Panc1 (cell line): ENCODE results near the gene IYD. TPM values are rescaled to one million over a fixed set of nuclear protein-coding genes. Genes with fewer than 3 reads are reported as not detected.

ENCODE experiments used
- ATAC-seq: fragments of 200-7000 bp; cut with Tn5 transposase; 2 replicates; pipeline ENCODE4 v1.9.1; 2020; ENCODE audit warnings: mild to moderate bottlenecking, moderate library complexity
- BruUV-seq: library from RNA; stranded (reverse); fragments of 400-500 nt; replicated peaks from 2 replicates; lab custom pipeline; 2021; lab: Mats Ljungman, UMichigan
- CTCF ChIA-PET: fragments of 300-600 bp; sonication (Branson Sonifier 250); formaldehyde crosslinking; loops from one replicate; lab custom pipeline; 2022; ENCODE audit warnings: antibody characterized with exemption; lab: Charles Lee
- POLR2A ChIA-PET: fragments of 300-600 bp; sonication (Branson Sonifier 250); formaldehyde crosslinking; loops from one replicate; lab custom pipeline; 2022; ENCODE audit warnings: antibody characterized with exemption; lab: Charles Lee
- DNase-seq: peaks from one replicate; pipeline ENCODE4 v3.0.0-alpha.2; 2010; ENCODE audit warnings: low read depth, low spot score
- H3K27ac ChIP-seq: 2 replicates; pipeline ENCODE4 v1.5.1; 2011; ENCODE audit warnings: mild to moderate bottlenecking, low read length, inconsistent platforms
- H3K27me3 ChIP-seq: fragments of 200-500 bp; sonication (Bioruptor generic); 2 replicates; pipeline ENCODE4 v1.6.0; 2014; ENCODE audit warnings: low read length, inconsistent platforms; ENCODE audit not compliant: control insufficient read depth, insufficient read depth
- H3K36me3 ChIP-seq: fragments of 200-500 bp; sonication (Bioruptor generic); 2 replicates; pipeline ENCODE4 v1.5.1; 2014; ENCODE audit warnings: inconsistent platforms, mild to moderate bottlenecking, low read length, moderate library complexity; ENCODE audit not compliant: control insufficient read depth, insufficient read depth
- H3K4me1 ChIP-seq: 2 replicates; pipeline ENCODE4 v1.5.1; 2011; ENCODE audit warnings: inconsistent platforms, mild to moderate bottlenecking, low read length, moderate library complexity; ENCODE audit not compliant: control insufficient read depth, insufficient read depth
- H3K4me3 ChIP-seq, 2 experiments: 2 replicates each; pipeline ENCODE4 v1.5.1; 2011 to 2012; ENCODE audit warnings: low read depth in 2 of 2, low read length in 2 of 2, mild to moderate bottlenecking in 2 of 2, inconsistent platforms in 1 of 2, moderate library complexity in 1 of 2
- H3K9me3 ChIP-seq: fragments of 200-500 bp; sonication (Bioruptor generic); 2 replicates; pipeline ENCODE4 v1.5.1; 2014; ENCODE audit warnings: low read depth, mild to moderate bottlenecking, inconsistent platforms, low read length, moderate library complexity; ENCODE audit not compliant: control insufficient read depth, insufficient read depth
- CTCF ChIP-seq: fragments of 450-650 bp; IDR thresholded peaks from 2 replicates; pipeline ENCODE4 v1.5.1; 2017; ENCODE audit warnings: mild to moderate bottlenecking
- POLR2AphosphoS5 ChIP-seq: IDR thresholded peaks from 2 replicates; pipeline ENCODE4 v1.6.1; 2012; ENCODE audit warnings: mild to moderate bottlenecking, low read depth, low read length, moderate library complexity
- REST ChIP-seq, 2 experiments: IDR thresholded peaks; 2 replicates each; pipeline ENCODE4 v1.6.1; 2011 to 2012; ENCODE audit warnings: low read depth in 2 of 2, control low read depth in 1 of 2, low read length in 1 of 2, mild to moderate bottlenecking in 1 of 2, moderate library complexity in 1 of 2; ENCODE audit not compliant: insufficient read depth in 1 of 2
- SIN3A ChIP-seq: IDR thresholded peaks from 2 replicates; pipeline ENCODE4 v1.6.1; 2012; ENCODE audit warnings: low read depth, mild to moderate bottlenecking, low read length, moderate library complexity, borderline replicate concordance; ENCODE audit not compliant: insufficient read depth
- TCF7L2 ChIP-seq: IDR thresholded peaks from 2 replicates; pipeline ENCODE4 v1.6.1; 2011; ENCODE audit warnings: mild to moderate bottlenecking, low read depth, low read length, inconsistent platforms
- in situ Hi-C: cut with HindIII; loops from 2 replicates; pipeline ENCODE4 v1.10.0; 2016; ENCODE audit warnings: low sequenced_read_pairs, low pct_unique_long_range_greater_than_20kb
- intact Hi-C: fragments of 100-400 bp; cut with micrococcal nuclease; formaldehyde crosslinking; loops from one replicate; pipeline ENCODE4 v1.10.0; 2022; ENCODE audit not compliant: unreplicated experiment
- total RNA-seq: library from RNA; stranded (reverse); gene quantifications from one replicate; pipeline ENCODE4 v1.2.1, GENCODE V29; 2021; ENCODE audit not compliant: unreplicated experiment

IYD gene
- total RNA-seq, 1 experiment from 2014 or later, result 0.03 TPM

- no peak for TF ChIP-seq TCF7L2
- TF ChIP-seq SIN3A, result no peak
- no peak for TF ChIP-seq POLR2AphosphoS5
- no peak for TF ChIP-seq CTCF
- no peak for TF ChIP-seq REST (IDR thresholded peaks at IDR 0.05; ENCODE audit: insufficient read depth in 1 of 2, low read depth in 2 of 2, low read length in 1 of 2)
- no peaks in the 10 kb centered on the region for H3K9me3 ChIP-seq
- intact Hi-C loops, result no loop called here
- no peaks in the 10 kb centered on the region for H3K36me3 ChIP-seq
- no peak for DNase-seq
- BruUV-seq, result no TSS peak
- no peaks in the 10 kb centered on the region for H3K4me1 ChIP-seq
- no peak for ATAC-seq
- H3K27ac ChIP-seq, result no peak overlapping the region
- H3K4me3 ChIP-seq, result no peak overlapping the region
- POLR2A ChIA-PET, result no interaction called here
- H3K27me3 ChIP-seq, result no peaks in the 10 kb centered on the region
- CTCF ChIA-PET, result no interaction called here
- in situ Hi-C loops, result no loop called here
Observed at GRCh38 chr6:150333585-150333941, 35.2 kb upstream of the IYD start.

- ChIA-PET CTCF (interaction anchor here (0.6 to 0.9 kb wide), 2 partner anchors 254 to 264 kb away, joined by 3 read pairs; no protein-coding TSS in a partner anchor), POLR2A (no interaction called here)
- no peak overlapping the region for H3K27ac ChIP-seq
- TF ChIP-seq REST (IDR thresholded peaks at IDR 0.05; ENCODE audit: insufficient read depth in 1 of 2, low read depth in 2 of 2, low read length in 1 of 2), result no peak
- no peak for TF ChIP-seq TCF7L2
- peak; percentile 83 for TF ChIP-seq CTCF
- H3K9me3 ChIP-seq, result no peaks in the 10 kb centered on the region
- ATAC-seq (no peak), DNase-seq (peak; percentile 41)
- H3K4me1 ChIP-seq, result no peaks in the 10 kb centered on the region
- no peak overlapping the region for H3K4me3 ChIP-seq
- in situ Hi-C loops, result no loop called here
- intact Hi-C loops, result loop anchor here (1.0 kb wide), 1 partner anchor 255 kb away; no protein-coding TSS in a partner anchor
- no peaks in the 10 kb centered on the region for H3K27me3 ChIP-seq
- no peaks in the 10 kb centered on the region for H3K36me3 ChIP-seq
- no TSS peak for BruUV-seq
Observed at GRCh38 chr6:150334790-150335783, 33.7 kb upstream of the IYD start.
